K562 (cell line): ENCODE measurements around the gene TRA2B. TPM values are rescaled to one million over a fixed set of nuclear protein-coding genes. Genes with fewer than 3 reads are reported as not detected.

Source experiments
- ATAC-seq: fragments of 200-7000 bp; cut with Tn5 transposase; 3 replicates; pipeline ENCODE4 v1.9.1; 2020; ENCODE audit warnings: moderate library complexity
- BruUV-seq: library from RNA; stranded (reverse); fragments of 400-500 nt; replicated peaks from 2 replicates; lab custom pipeline; 2021; lab: Mats Ljungman, UMichigan
- CTCF ChIA-PET: fragments of 300-600 bp; formaldehyde crosslinking; extraction: SDS; loops from one replicate; lab custom pipeline; 2021; ENCODE audit warnings: low intra/inter-chr PET ratio; lab: Yijun Ruan, JAX
- POLR2A ChIA-PET: fragments of 300-600, 350-650 bp; sonication (Branson Sonifier 250); formaldehyde crosslinking; extraction: SDS; loops from one replicate; lab custom pipeline; 2021; ENCODE audit warnings: antibody characterized with exemption, inconsistent platforms; lab: Yijun Ruan, JAX
- DNase-seq, 4 experiments: peaks; one replicate each; pipeline versions ENCODE4 v3.0.0 to v3.0.0-alpha.2; 2011 to 2018; ENCODE audit warnings: low spot score in 3 of 4, mixed read lengths in 3 of 4; ENCODE audit errors: extremely low read depth in 1 of 4
- FAIRE-seq: peaks from 2 replicates; lab custom pipeline; 2011; peaks lifted over from hg19 to GRCh38; lab: Jason Lieb, UNC
- H2AFZ ChIP-seq: 2 replicates; pipeline ENCODE4 v1.6.0; 2011; ENCODE audit warnings: low read depth, low read length, control low read depth, inconsistent platforms
- H3K27ac ChIP-seq: fragments of 200-600 bp; 3 replicates; pipeline ENCODE4 v1.8.0; 2011; ENCODE audit warnings: low read depth, mild to moderate bottlenecking, control low read depth, inconsistent platforms, low read length, moderate library complexity, mixed read lengths; ENCODE audit errors: extremely low read depth
- H3K27me3 ChIP-seq, 2 experiments: fragments of 300-600 bp in 1 of 2; 2 replicates in 1 of 2; 3 replicates in 1 of 2; pipeline versions ENCODE4 v1.6.0 to v1.8.0; 2011; ENCODE audit warnings: inconsistent platforms in 2 of 2, low read length in 2 of 2, mild to moderate bottlenecking in 1 of 2, mixed read lengths in 1 of 2, moderate library complexity in 1 of 2; ENCODE audit not compliant: control insufficient read depth in 2 of 2, insufficient read depth in 2 of 2
- H3K36me3 ChIP-seq: fragments of 300-600 bp; 3 replicates; pipeline ENCODE4 v1.8.0; 2011; ENCODE audit warnings: mild to moderate bottlenecking, low read length, inconsistent platforms; ENCODE audit not compliant: control insufficient read depth, insufficient read depth
- H3K4me1 ChIP-seq, 2 experiments: fragments of 200-600 bp in 1 of 2; replicated peaks in 1 of 2; 2 replicates in 1 of 2; 3 replicates in 1 of 2; pipeline versions ENCODE4 v1.5.1 to v1.8.0; 2011; ENCODE audit warnings: inconsistent platforms in 2 of 2, low read length in 2 of 2, mild to moderate bottlenecking in 1 of 2, mixed read lengths in 1 of 2, moderate library complexity in 1 of 2; ENCODE audit not compliant: control insufficient read depth in 2 of 2, insufficient read depth in 2 of 2
- H3K4me2 ChIP-seq: 2 replicates; pipeline ENCODE4 v1.6.1; 2011; ENCODE audit warnings: low read length, control low read depth, inconsistent platforms, mixed read lengths; ENCODE audit not compliant: insufficient read depth
- H3K4me3 ChIP-seq: fragments of 200-600 bp; sonication (generic), shearing (Covaris generic); 2 replicates; pipeline ENCODE4 v1.5.1; 2016; ENCODE audit warnings: control low read depth, inconsistent platforms
- H3K79me2 ChIP-seq: fragments of 200-600 bp; 3 replicates; pipeline ENCODE4 v1.8.0; 2011; ENCODE audit warnings: low read length, inconsistent platforms; ENCODE audit not compliant: control insufficient read depth, insufficient read depth
- H3K9ac ChIP-seq, 2 experiments: 2 replicates each; pipeline versions ENCODE4 v1.6.0 to v1.6.1; 2011; ENCODE audit warnings: low read depth in 2 of 2, low read length in 2 of 2, control low read depth in 1 of 2, inconsistent platforms in 1 of 2, mild to moderate bottlenecking in 1 of 2, mixed read lengths in 1 of 2; ENCODE audit not compliant: insufficient read depth in 1 of 2
- H3K9me1 ChIP-seq: one replicate; pipeline ENCODE4 v1.6.0; 2011; ENCODE audit warnings: inconsistent platforms, mild to moderate bottlenecking, low read length, moderate library complexity; ENCODE audit not compliant: control insufficient read depth, insufficient read depth
- H3K9me3 ChIP-seq: replicated peaks from 2 replicates; pipeline ENCODE4 v1.5.1; 2011; ENCODE audit warnings: low read depth, low read length, inconsistent platforms; ENCODE audit not compliant: control insufficient read depth, insufficient read depth
- H4K20me1 ChIP-seq: replicated peaks from 2 replicates; pipeline ENCODE4 v1.6.1; 2011; ENCODE audit warnings: low read length, inconsistent platforms, mixed read lengths; ENCODE audit not compliant: control insufficient read depth, insufficient read depth
- BRD9 ChIP-seq: fragments of 450-650 bp; IDR thresholded peaks from 2 replicates; pipeline ENCODE4 v1.6.1; 2018; ENCODE audit warnings: low read depth; ENCODE audit not compliant: partially characterized antibody
- KAT7 ChIP-seq: sonication (generic); formaldehyde crosslinking; IDR thresholded peaks from 2 replicates; pipeline ENCODE4 v1.8.0; 2022; ENCODE audit warnings: missing genetic modification reagents, mild to moderate bottlenecking, borderline replicate concordance
- NRF1 ChIP-seq, 2 experiments: fragments of 450-650 bp; IDR thresholded peaks in 1 of 2; conservative IDR thresholded peaks in 1 of 2; 2 replicates each; pipeline ENCODE4 v1.6.1; 2014; ENCODE audit warnings: mild to moderate bottlenecking in 2 of 2
- POLR2B ChIP-seq: fragments of 450-650 bp; IDR thresholded peaks from 2 replicates; pipeline ENCODE4 v1.6.1; 2018; ENCODE audit warnings: low read depth; ENCODE audit not compliant: partially characterized antibody
- RBFOX2 ChIP-seq: fragments of 200-400 bp; formaldehyde crosslinking; IDR thresholded peaks from 2 replicates; pipeline ENCODE4 v1.6.1; 2017; ENCODE audit warnings: low read depth, mild to moderate bottlenecking, low read length, moderate library complexity
- RBM22 ChIP-seq: fragments of 200-400 bp; formaldehyde crosslinking; IDR thresholded peaks from 2 replicates; pipeline ENCODE4 v1.6.1; 2018; ENCODE audit warnings: low read length, low read depth; ENCODE audit not compliant: poor library complexity, severe bottlenecking
- ZFX ChIP-seq: sonication (generic); formaldehyde crosslinking; IDR thresholded peaks from 2 replicates; pipeline ENCODE4 v1.8.0; 2022; ENCODE audit warnings: mild to moderate bottlenecking, missing genetic modification reagents, moderate library complexity
- ZNF696 ChIP-seq: fragments of 250-450 bp; sonication (Bioruptor Pico); conservative IDR thresholded peaks from 2 replicates; pipeline ENCODE4 v1.4.0; 2020; ENCODE audit warnings: mild to moderate bottlenecking, moderate library complexity
- WGBS: fragments of 100-300 bp; shearing (Covaris generic); methylation state at CpG from one replicate; pipeline ENCODE4 v1.1.6; 2016; ENCODE audit warnings: low coverage, mixed read lengths; ENCODE audit not compliant: insufficient coverage; ENCODE audit errors: missing lambda C conversion rate; 5-methylcytosine and 5-hydroxymethylcytosine counted together
- in situ Hi-C: fragments of 300-500 bp; cut with MboI; formaldehyde crosslinking; loops from 4 replicates; pipeline ENCODE4 v1.15.0; 2018; ENCODE audit warnings: inconsistent platforms, mixed read lengths
- intact Hi-C: fragments of 100-400 bp; cut with micrococcal nuclease; formaldehyde crosslinking; loops from 2 replicates; pipeline ENCODE4 v1.14.2; 2022
- polyA plus RNA-seq, 8 experiments: library from polyadenylated mRNA; depleted of rRNA in 4 of 8; stranded (reverse) in 5 of 8; unstranded in 3 of 8; fragments of >200 nt; fragmentation: Nextera tagmentation in 2 of 8; fragmentation: Illumina TruSeq in 1 of 8; extraction: Ambion mirVana in 2 of 8; extraction: Trizol in 1 of 8; gene quantifications; 2 replicates each; pipeline versions ENCODE4 v1.2.1 to v1.2.3, GENCODE V29; 2011 to 2014; ENCODE audit warnings: inconsistent platforms in 1 of 8, missing spikeins in 1 of 8
- total RNA-seq, 7 experiments: library from RNA; depleted of rRNA in 6 of 7; stranded (reverse); fragments of >200 nt in 6 of 7; fragmentation: Illumina TruSeq in 2 of 7; extraction: Trizol in 2 of 7; gene quantifications; 2 replicates each; pipeline versions ENCODE4 v1.2.1 to v1.2.3, GENCODE V29; 2011 to 2021; ENCODE audit warnings: low replicate concordance in 1 of 7
- TF ChIP-seq, protein P1 (sequence below): sonication (generic); formaldehyde crosslinking; IDR thresholded peaks from 2 replicates; pipeline ENCODE4 v1.8.0; 2023; ENCODE audit warnings: mild to moderate bottlenecking, missing genetic modification reagents

The TRA2B gene
- total and polyA plus RNA-seq, 9 of the 15 experiments (the other 6 are each of a cell fraction or from before 2014, with no cell fraction given): 105 to 411 (median 278) TPM

DNA sequence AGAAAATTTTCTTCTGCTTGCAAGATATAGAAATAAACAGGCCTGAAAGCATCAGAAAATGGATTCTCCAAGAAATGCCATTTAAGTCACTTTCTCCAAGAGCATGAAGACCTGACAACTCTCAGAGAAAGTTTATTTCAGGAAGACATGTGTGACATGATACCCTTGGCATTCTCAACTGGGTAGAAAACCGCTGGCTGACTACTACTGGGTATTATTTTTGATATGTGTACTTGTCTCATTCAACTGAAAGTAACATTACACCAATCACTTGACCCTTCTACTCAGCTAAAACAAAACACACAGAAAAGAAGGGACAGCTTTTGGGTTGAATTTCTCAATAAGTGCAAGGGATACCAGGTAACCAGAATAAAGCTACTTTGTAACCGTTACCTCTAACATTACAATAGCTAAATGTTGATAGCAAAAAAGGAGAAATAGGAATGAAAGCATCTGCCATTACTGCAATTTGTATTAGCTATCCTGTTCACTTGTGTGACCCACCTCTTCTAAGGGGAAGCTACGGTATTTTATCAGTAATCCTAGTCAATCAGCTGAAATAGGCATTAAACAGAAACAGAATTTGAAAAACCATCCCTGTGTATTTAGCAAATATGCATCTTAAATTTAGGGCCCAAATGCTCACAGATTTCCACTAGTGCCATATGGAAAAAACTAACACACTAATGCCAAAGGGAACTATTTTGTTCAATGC is 7.3 kb downstream of the TRA2B start:
- DNase-seq (no peak), FAIRE-seq (no peak), ATAC-seq (no peak)
- Histone ChIP-seq H3K9me1 (peaks cover 3% of the 10 kb centered on the region), H3K79me2 (peaks cover 100% of the 10 kb centered on the region), H4K20me1 (peaks cover 98% of the 10 kb centered on the region), H3K27ac (no peak overlapping the region), H3K4me3 (no peak overlapping the region), H3K9ac (peak overlapping the region in 1 of 2 experiments; percentile 30; a peak in 1 of 4 replicates), H3K27me3 (no peaks in the 10 kb centered on the region), H3K9me3 (no peaks in the 10 kb centered on the region), H3K4me1 (peaks cover 3 to 52% of the 10 kb centered on the region in 2 experiments; a peak in 4 of 5 replicates), H2AFZ (no peak overlapping the region), H3K4me2 (peak overlapping the region; percentile 6; the same call in 1 of the 2 replicates), H3K36me3 (peaks cover 98% of the 10 kb centered on the region)
- WGBS: 23% methylated on average over 3 of the region's 3 CpGs
- no peak for TF ChIP-seq BRD9
- no peak for TF ChIP-seq NRF1 (conservative IDR thresholded peaks at IDR 0.05 in 1 of 2, IDR thresholded peaks at IDR 0.05 in 1 of 2)
- peak; percentile 43 for TF ChIP-seq RBM22
- no peak for TF ChIP-seq POLR2B
- TF ChIP-seq, protein P1, sequence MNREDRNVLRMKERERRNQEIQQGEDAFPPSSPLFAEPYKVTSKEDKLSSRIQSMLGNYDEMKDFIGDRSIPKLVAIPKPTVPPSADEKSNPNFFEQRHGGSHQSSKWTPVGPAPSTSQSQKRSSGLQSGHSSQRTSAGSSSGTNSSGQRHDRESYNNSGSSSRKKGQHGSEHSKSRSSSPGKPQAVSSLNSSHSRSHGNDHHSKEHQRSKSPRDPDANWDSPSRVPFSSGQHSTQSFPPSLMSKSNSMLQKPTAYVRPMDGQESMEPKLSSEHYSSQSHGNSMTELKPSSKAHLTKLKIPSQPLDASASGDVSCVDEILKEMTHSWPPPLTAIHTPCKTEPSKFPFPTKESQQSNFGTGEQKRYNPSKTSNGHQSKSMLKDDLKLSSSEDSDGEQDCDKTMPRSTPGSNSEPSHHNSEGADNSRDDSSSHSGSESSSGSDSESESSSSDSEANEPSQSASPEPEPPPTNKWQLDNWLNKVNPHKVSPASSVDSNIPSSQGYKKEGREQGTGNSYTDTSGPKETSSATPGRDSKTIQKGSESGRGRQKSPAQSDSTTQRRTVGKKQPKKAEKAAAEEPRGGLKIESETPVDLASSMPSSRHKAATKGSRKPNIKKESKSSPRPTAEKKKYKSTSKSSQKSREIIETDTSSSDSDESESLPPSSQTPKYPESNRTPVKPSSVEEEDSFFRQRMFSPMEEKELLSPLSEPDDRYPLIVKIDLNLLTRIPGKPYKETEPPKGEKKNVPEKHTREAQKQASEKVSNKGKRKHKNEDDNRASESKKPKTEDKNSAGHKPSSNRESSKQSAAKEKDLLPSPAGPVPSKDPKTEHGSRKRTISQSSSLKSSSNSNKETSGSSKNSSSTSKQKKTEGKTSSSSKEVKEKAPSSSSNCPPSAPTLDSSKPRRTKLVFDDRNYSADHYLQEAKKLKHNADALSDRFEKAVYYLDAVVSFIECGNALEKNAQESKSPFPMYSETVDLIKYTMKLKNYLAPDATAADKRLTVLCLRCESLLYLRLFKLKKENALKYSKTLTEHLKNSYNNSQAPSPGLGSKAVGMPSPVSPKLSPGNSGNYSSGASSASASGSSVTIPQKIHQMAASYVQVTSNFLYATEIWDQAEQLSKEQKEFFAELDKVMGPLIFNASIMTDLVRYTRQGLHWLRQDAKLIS (CRISPR knock-in tag): 0 out of 2 replicates have a peak, but pooled peaks have one; percentile 0
- no peak for TF ChIP-seq ZFX (CRISPR knock-in tag)
- TF ChIP-seq KAT7 (CRISPR knock-in tag): 0 out of 2 replicates have a peak, but pooled peaks have one; percentile 12
- no peak for TF ChIP-seq ZNF696 (CRISPR knock-in tag)
- TF ChIP-seq RBFOX2: peak; percentile 0; the same call in 1 of the 2 replicates
- intact Hi-C loops: no loop called here
- POLR2A ChIA-PET: interaction anchor here (0.8 to 5.2 kb wide), 6 partner anchors 10 to 109 kb away, joined by 3 to 64 read pairs (median 8); no protein-coding TSS in a partner anchor
- no TSS peak for BruUV-seq
- CTCF ChIA-PET: no interaction called here
- in situ Hi-C loops: no loop called here
